Measurements from ENCODE around the gene MDFI. TPM values are rescaled to one million over a fixed set of nuclear protein-coding genes. Genes with fewer than 3 reads are reported as not detected.

Gene MDFI, protein sequence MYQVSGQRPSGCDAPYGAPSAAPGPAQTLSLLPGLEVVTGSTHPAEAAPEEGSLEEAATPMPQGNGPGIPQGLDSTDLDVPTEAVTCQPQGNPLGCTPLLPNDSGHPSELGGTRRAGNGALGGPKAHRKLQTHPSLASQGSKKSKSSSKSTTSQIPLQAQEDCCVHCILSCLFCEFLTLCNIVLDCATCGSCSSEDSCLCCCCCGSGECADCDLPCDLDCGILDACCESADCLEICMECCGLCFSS
- total RNA-seq: 100 to 1,000 TPM in 1 of 8 experiments, 10 to 100 TPM in 5, 1 to 10 TPM in 2; 2.3 to 131 (median 21.9) TPM

DNA sequence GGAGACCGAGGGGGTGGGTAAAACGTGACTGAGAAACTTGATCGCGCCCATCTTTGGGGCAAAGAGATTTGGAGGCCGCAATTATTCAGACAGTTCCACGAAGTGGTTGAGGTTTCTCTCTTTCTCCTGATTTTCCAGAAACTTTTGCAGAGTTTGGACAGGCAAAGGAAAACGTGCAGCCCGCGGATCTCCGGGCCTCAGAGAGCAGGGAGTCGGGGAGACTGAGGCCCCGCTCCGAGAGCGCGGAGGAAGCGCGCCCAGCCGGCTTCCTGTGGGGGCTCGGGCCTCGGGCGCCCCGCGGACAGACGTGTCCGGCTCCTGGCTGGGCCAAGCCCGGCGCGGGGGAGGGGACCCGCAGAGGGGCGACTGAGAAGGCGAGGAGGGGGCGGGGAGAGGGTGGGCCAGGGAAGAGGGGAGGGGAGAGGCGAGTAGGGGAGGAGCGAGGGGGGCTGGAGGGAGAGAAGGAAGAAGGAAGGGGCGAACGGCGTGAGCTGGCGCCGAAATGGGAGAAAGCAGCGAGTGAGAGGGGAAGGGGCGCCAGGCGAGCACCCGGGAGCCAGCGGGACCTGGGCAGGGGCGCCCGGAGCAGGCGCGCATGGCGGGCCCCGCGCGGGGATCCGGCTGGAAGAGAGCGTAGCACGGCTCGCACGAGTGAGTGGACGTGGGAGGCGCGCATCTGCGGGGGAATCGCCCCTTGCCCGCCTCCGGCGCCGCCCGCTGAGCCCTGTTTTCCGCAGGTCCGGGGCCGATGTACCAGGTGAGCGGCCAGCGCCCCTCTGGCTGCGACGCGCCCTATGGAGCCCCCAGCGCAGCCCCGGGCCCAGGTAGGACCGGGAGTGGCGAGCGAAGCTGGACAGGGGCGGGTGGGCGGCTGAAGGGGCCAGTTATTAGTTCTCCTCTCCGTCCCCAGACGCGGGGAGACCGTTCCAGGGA, at the start of gene MDFI:
TSS of gene MDFI (plus strand) at position 467 of the 933 bp plus-strand sequence. CDS start at position 749, 282 bp downstream.
- in situ Hi-C loops (cut with MboI; ENCODE audit: low pct_unique_long_range_greater_than_20kb in 2 of 9, low sequenced_read_pairs in 9 of 9, unreplicated experiment in 9 of 9): no loop called here
- 0 to 3% (median 0%) methylated on average over 1 to 6 of the region's 86 CpGs; no CpG with 5 or more reads in 6 of the 10 experiments for WGBS, 10 experiments
- Histone ChIP-seq H3K27ac (peak within 1 kb of the TSS in 1 of 2 donors; percentile 17), H3K4me3 (peak within 1 kb of the TSS; percentile 43 to 77 (median 52)), H3K4me1 (replicated peaks in 1 of 2) (peaks cover 14 to 28% of the 10 kb centered on the region in 2 donors)
- ATAC-seq (replicated peaks in 6 of 8): peak; percentile 26 to 74 (median 61)

DNA sequence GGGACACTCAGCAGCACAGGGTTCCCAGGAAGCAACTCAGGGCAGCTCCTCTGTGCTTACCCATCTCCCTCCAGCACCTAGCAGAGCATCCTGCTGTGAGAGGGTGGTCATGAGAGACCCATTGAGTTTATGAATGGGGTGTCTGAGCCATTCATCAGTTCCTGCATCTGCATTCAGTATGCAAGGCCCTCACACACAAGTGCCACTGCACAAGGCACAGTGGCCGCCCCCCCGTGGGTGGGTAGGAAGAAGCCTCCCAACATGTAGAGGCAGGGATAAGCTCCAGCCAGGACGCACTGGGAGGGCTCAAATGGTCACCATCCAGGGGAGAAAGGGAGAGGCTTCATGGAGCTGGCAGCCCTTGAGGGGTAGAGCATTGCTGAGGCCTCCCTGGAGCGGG, 49.0 kb upstream of the MDFI start:
- ATAC-seq (replicated peaks in 6 of 8): no peak
- H3K4me3 ChIP-seq: no peak overlapping the region
- no peak overlapping the region for H3K27ac ChIP-seq
- H3K4me1 ChIP-seq (replicated peaks in 1 of 2): peaks cover 59 to 67% of the 10 kb centered on the region in 2 donors
- in situ Hi-C loops (cut with MboI; ENCODE audit: low pct_unique_long_range_greater_than_20kb in 2 of 9, low sequenced_read_pairs in 9 of 9, unreplicated experiment in 9 of 9): loop anchor here in 7 of 9 experiments (25.0 kb wide), 4 partner anchors 127 to 227 kb away; no protein-coding TSS in a partner anchor
- 80% methylated on average over 1 of the region's 4 CpGs; no CpG with 5 or more reads in 9 of the 10 experiments for WGBS, 10 experiments

DNA sequence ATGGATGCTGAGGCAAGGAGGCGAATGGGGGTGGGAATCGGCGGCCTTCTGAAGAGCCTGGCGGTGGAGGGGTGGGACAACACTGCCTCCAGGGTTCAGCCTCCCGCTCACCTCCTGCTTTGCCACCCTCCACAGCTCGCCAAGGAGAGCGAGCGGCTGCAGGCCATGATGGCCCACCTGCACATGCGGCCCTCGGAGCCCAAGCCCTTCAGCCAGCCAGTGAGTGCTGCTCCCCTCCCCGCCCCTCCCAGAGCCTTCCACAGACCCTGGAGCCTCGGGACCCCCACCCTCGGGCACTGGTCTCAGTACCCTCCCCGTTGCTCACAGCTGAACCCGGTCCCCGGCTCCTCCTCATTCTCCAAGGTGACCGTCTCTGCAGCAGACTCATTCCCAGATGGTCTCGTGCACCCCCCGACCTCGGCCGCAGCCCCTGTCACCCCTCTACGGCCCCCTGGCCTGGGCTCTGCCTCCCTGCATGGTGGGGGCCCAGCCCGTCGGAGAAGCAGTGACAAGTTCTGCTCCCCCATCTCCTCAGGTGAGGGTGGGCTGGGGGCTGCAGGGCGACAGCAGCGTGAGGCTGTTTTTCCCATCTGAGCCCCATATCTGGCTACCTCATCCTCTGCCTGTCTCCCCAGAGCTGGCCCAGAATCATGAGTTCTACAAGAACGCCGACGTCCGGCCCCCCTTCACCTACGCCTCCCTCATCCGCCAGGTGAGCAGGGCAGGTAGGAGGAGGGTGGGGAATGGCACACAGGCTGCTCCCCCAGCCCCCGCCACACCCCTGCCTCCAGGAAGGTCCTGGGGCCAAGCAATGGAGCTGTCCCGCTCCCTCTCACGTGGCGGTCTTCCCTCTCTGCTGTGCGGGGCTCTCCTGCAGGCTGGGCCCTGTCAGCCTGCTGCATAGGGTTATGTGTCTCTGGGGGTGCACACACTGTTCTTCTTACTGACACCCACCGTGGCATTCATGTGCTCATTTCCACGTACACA, 48.3 kb upstream of the MDFI start:
- Histone ChIP-seq H3K4me1 (replicated peaks in 1 of 2) (peaks cover 52 to 61% of the 10 kb centered on the region in 2 donors), H3K4me3 (no peak overlapping the region), H3K27ac (no peak overlapping the region)
- 69 to 100% (median 97%) methylated on average over 1 to 7 of the region's 39 CpGs; no CpG with 5 or more reads in 7 of the 10 experiments for WGBS, 10 experiments
- no peak for ATAC-seq (replicated peaks in 6 of 8)
- in situ Hi-C loops (cut with MboI; ENCODE audit: low pct_unique_long_range_greater_than_20kb in 2 of 9, low sequenced_read_pairs in 9 of 9, unreplicated experiment in 9 of 9): loop anchor here (10.0 to 25.0 kb wide), 7 partner anchors 128 to 228 kb away; no protein-coding TSS in a partner anchor

DNA sequence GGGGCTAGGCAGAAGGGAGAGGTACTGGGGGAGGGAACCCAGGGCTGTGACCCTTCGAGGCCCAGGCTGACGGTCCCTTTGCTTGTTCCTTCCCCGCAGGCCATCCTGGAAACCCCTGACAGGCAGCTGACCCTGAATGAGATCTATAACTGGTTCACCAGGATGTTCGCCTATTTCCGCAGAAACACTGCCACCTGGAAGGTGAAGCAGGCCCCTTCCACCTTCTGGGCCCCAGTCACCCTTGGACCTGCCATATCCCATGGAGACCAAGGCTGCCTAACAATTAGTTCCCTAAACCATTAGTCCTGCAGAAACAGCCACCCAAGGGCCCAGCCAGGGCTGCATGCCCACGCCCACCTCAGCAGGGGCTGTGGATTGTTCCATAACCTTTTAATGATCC, 47.1 kb upstream of the MDFI start:
- no peak for ATAC-seq (replicated peaks in 6 of 8)
- peaks cover 40 to 49% of the 10 kb centered on the region in 2 donors for H3K4me1 ChIP-seq (replicated peaks in 1 of 2)
- no peak overlapping the region for H3K27ac ChIP-seq
- WGBS, 10 experiments: 60 to 82% (median 75%) methylated on average over 1 to 4 of the region's 6 CpGs; no CpG with 5 or more reads in 7 of the 10 experiments
- in situ Hi-C loops (cut with MboI; ENCODE audit: low pct_unique_long_range_greater_than_20kb in 2 of 9, low sequenced_read_pairs in 9 of 9, unreplicated experiment in 9 of 9): loop anchor here (10.0 to 25.0 kb wide), 7 partner anchors 129 to 229 kb away; no protein-coding TSS in a partner anchor
- no peak overlapping the region for H3K4me3 ChIP-seq

DNA sequence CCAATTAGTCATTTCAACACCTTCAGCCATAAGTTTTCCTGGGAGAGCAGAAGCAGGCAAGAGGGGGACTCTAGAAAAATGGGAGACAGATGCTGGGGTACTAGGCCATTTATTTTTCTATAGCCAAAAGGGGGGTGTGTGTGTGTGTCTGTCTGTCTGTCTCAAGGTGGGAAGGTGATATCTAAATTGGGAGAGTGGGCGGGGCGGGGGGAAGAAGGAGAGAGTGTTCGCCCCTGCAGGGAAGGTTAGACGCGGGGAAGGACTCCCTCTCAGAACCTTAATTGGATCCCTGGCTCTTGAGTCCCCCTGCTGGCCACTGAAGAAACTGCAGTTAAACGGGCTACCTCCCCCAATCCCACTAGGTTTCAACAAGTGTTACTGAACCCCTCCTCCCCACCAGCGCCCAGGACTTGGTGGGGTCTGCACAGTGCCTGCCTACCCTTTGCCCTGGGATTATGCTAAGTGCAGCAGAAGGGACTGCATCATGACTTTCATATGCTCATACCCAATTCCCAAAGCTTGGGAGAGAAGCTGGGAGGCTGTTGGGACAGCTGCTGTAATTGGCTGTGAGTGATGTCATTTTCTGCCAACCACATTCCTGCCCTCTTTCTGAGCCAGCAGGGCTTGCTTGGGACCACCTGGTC, 46.3 kb upstream of the MDFI start:
- in situ Hi-C loops (cut with MboI; ENCODE audit: low pct_unique_long_range_greater_than_20kb in 2 of 9, low sequenced_read_pairs in 9 of 9, unreplicated experiment in 9 of 9): loop anchor here (10.0 to 25.0 kb wide), 7 partner anchors 130 to 230 kb away; no protein-coding TSS in a partner anchor

DNA sequence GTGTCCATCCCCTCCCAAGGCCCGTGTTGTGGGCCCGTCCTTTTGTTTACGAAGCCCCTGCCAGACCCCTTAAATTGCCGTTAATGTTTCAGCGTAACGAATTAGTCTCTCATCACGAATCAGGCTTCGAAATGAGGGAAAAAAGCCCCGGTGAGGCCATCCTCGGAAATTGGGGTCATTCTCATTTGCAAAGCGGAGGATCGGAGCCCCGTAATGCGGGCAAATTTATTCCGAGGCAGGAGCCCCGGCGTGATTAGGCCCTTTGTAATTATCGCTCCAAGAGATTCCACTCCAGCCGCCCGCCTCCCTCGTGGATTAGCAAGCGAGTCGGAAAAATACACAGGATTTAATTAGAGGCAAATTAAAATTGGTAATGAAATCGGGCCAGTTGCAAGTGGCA, 44.9 kb upstream of the MDFI start:
- in situ Hi-C loops (cut with MboI; ENCODE audit: low pct_unique_long_range_greater_than_20kb in 2 of 9, low sequenced_read_pairs in 9 of 9, unreplicated experiment in 9 of 9): loop anchor here (10.0 to 25.0 kb wide), 7 partner anchors 131 to 231 kb away; no protein-coding TSS in a partner anchor
- WGBS, 10 experiments: 65 to 100% (median 88%) methylated on average over 4 to 23 of the region's 24 CpGs; no CpG with 5 or more reads in 1 of the 10 experiments
- Histone ChIP-seq H3K27ac (no peak overlapping the region), H3K4me1 (replicated peaks in 1 of 2) (peaks cover 18 to 26% of the 10 kb centered on the region in 2 donors), H3K4me3 (no peak overlapping the region)
- peak in 3 of 8 experiments; percentile 3 to 30 (median 21) for ATAC-seq (replicated peaks in 6 of 8)

More for the DNA sequence above, 46.3 kb upstream of the MDFI start:
- H3K27ac ChIP-seq: no peak overlapping the region
- WGBS, 10 experiments: 0% methylated on average over 1 to 2 of the region's 7 CpGs; no CpG with 5 or more reads in 8 of the 10 experiments
- no peak overlapping the region for H3K4me3 ChIP-seq
- peak; percentile 29 to 95 (median 54) for ATAC-seq (replicated peaks in 6 of 8)
- peaks cover 32 to 40% of the 10 kb centered on the region in 2 donors for H3K4me1 ChIP-seq (replicated peaks in 1 of 2)

DNA sequence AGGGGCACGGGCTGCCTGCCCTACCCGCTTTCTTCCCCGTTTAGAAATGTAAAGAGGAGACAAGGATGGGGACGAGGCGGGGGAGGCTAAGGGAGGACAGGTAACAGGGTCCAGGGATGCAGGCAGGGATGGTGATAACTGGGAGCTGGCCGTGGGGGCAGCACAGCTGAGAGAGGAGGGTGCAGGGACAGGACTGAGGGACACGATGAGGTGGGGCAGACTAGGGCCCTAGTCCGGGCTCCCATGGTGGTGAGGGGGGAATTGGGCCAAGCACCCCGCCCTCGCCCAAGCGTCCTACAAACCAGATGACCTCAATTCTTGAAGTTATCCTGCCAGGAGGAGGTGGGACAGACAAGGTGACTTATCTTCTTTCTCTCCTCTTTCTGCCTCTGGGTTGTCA, 44.4 kb upstream of the MDFI start:
- Histone ChIP-seq H3K4me3 (no peak overlapping the region), H3K4me1 (replicated peaks in 1 of 2) (peaks cover 18 to 24% of the 10 kb centered on the region in 2 donors), H3K27ac (no peak overlapping the region)
- no peak for ATAC-seq (replicated peaks in 6 of 8)
- in situ Hi-C loops (cut with MboI; ENCODE audit: low pct_unique_long_range_greater_than_20kb in 2 of 9, low sequenced_read_pairs in 9 of 9, unreplicated experiment in 9 of 9): loop anchor here (10.0 to 25.0 kb wide), 7 partner anchors 132 to 232 kb away; no protein-coding TSS in a partner anchor
- 60 to 97% (median 85%) methylated on average over 1 to 7 of the region's 11 CpGs; no CpG with 5 or more reads in 3 of the 10 experiments for WGBS, 10 experiments

DNA sequence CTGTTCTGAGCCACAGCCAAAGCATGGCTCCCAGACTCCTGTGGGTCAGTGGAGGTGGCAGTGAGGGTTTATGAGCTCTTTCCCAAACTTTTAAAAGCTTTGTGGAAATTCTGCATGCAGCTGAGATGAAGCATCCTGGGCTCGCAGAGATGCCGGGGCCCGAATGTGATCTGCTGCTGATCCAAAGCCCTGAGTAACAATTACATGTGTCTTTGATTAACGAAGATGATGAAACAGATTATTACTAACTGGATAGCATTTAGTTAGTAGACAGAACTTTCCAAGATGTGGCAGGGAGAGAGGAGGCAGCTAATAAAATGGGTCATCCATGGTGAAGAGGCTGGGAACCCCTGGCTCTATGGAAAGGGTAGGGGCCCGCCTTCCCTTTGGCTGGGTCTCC, 43.9 kb upstream of the MDFI start:
- in situ Hi-C loops (cut with MboI; ENCODE audit: low pct_unique_long_range_greater_than_20kb in 2 of 9, low sequenced_read_pairs in 9 of 9, unreplicated experiment in 9 of 9): loop anchor here (10.0 to 25.0 kb wide), 7 partner anchors 132 to 232 kb away; no protein-coding TSS in a partner anchor
- Histone ChIP-seq H3K27ac (no peak overlapping the region), H3K4me3 (no peak overlapping the region), H3K4me1 (replicated peaks in 1 of 2) (peaks cover 20 to 23% of the 10 kb centered on the region in 2 donors)
- 0 to 98% (median 91%) methylated on average over 2 to 4 of the region's 5 CpGs; no CpG with 5 or more reads in 5 of the 10 experiments for WGBS, 10 experiments
- ATAC-seq (replicated peaks in 6 of 8): no peak

DNA sequence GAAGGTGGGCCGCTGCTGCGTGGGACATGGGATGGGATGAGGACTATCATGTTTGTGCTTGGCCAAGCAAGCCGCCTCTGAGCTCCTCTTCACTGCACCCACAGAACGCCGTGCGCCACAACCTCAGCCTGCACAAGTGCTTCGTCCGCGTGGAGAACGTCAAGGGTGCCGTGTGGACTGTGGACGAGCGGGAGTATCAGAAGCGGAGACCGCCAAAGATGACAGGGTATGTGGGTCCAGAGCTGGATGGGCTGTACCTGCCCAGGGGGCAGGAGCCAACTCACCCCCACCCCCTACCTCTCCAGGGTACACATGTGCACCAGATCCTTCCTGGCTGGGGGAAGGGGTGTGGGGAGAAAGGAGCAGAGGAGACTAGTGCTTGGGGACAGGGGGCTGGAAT, 43.5 kb upstream of the MDFI start:
- ATAC-seq (replicated peaks in 6 of 8): no peak
- no peak overlapping the region for H3K27ac ChIP-seq
- in situ Hi-C loops (cut with MboI; ENCODE audit: low pct_unique_long_range_greater_than_20kb in 2 of 9, low sequenced_read_pairs in 9 of 9, unreplicated experiment in 9 of 9): loop anchor here (10.0 to 25.0 kb wide), 7 partner anchors 132 to 232 kb away; no protein-coding TSS in a partner anchor
- 99% methylated on average over 12 of the region's 15 CpGs; no CpG with 5 or more reads in 9 of the 10 experiments for WGBS, 10 experiments
- H3K4me3 ChIP-seq: no peak overlapping the region
- peaks cover 19 to 28% of the 10 kb centered on the region in 2 donors for H3K4me1 ChIP-seq (replicated peaks in 1 of 2)

DNA sequence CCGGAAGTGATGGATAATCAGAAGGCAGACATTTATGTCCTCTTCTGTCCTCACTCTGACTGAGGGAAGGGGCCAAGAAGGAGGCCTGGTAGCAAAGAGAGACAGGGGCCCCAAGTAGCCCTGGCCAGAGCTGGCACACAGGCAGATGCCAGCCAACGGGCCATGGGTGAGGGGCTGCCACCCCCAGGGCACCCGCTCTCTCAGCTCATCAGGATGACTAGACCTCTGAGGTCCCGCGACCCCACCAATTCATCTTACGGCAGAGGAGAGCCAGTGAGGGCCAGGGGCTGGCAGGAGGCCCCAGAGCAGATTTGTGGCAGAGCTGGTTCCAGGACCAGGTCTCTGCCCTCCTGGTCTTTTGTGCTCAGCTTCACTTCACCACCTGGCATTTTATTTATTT, 43.1 kb upstream of the MDFI start:
- 80 to 100% (median 92%) methylated on average over 1 to 5 of the region's 6 CpGs; no CpG with 5 or more reads in 5 of the 10 experiments for WGBS, 10 experiments
- Histone ChIP-seq H3K4me1 (replicated peaks in 1 of 2) (peaks cover 20 to 32% of the 10 kb centered on the region in 2 donors), H3K4me3 (no peak overlapping the region), H3K27ac (no peak overlapping the region)
- in situ Hi-C loops (cut with MboI; ENCODE audit: low pct_unique_long_range_greater_than_20kb in 2 of 9, low sequenced_read_pairs in 9 of 9, unreplicated experiment in 9 of 9): loop anchor here (10.0 to 25.0 kb wide), 7 partner anchors 133 to 233 kb away; no protein-coding TSS in a partner anchor
- ATAC-seq (replicated peaks in 6 of 8): no peak

DNA sequence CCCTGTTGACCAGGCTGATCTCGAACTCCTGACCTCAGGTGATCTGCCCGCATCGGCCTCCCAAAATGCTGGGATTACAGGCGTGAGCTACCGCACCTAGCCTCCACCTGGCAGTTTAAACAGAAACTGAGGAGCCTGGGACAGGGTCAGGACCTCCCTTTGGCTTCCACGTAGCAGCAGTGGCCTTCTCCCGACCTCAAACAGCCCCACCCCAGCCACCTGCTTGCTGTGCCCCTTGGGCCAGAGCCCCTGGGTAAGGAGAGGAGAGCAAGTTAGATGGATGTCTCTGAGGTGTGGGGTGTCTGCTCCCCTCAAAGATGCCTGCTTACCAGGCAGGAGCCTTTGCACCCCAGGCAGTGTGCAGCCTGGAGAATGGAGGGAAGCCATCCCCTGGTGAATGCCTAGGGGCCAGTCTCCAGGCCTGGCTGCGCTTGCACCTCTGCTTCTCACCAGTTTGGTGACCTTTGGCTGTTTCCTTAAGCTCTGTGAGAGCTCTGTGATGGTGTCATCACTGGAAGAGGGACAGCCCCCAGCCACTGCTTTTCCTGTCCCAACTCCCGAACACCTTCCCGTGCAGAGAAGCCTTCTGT, 42.1 kb upstream of the MDFI start:
- 94 to 96% (median 96%) methylated on average over 3 to 7 of the region's 10 CpGs; no CpG with 5 or more reads in 7 of the 10 experiments for WGBS, 10 experiments
- no peak overlapping the region for H3K4me3 ChIP-seq
- no peak overlapping the region for H3K27ac ChIP-seq
- no peak for ATAC-seq (replicated peaks in 6 of 8)
- peaks cover 22 to 29% of the 10 kb centered on the region in 2 donors for H3K4me1 ChIP-seq (replicated peaks in 1 of 2)
- in situ Hi-C loops (cut with MboI; ENCODE audit: low pct_unique_long_range_greater_than_20kb in 2 of 9, low sequenced_read_pairs in 9 of 9, unreplicated experiment in 9 of 9): loop anchor here (10.0 to 25.0 kb wide), 7 partner anchors 134 to 234 kb away; no protein-coding TSS in a partner anchor
